Measurements from ENCODE around the gene NKAPD1. TPM values are rescaled to one million over a fixed set of nuclear protein-coding genes. Genes with fewer than 3 reads are reported as not detected.

NKAPD1 gene
- total and polyA plus RNA-seq, 10 of the 15 experiments (the other 5 are each of a cell fraction or from before 2014, with no cell fraction given), result 9.6 to 43.3 (median 19.2) TPM

- Histone ChIP-seq H3K9ac (ENCODE audit: control insufficient read depth, insufficient read depth, low read length) (no peak overlapping the region), H3K27me3 (replicated peaks in 1 of 2; ENCODE audit: control insufficient read depth in 2 of 2, insufficient read depth in 2 of 2, low read length in 1 of 2) (no peaks in the 10 kb centered on the region), H2AFZ (ENCODE audit: control insufficient read depth, low read depth, low read length) (no peak overlapping the region), H3K4me3 (no peak overlapping the region), H3K27ac (ENCODE audit: control insufficient read depth, insufficient read depth) (no peak overlapping the region), H3K36me3 (ENCODE audit: control insufficient read depth in 2 of 2, insufficient read depth in 2 of 2, low read length in 1 of 2) (no peaks in the 10 kb centered on the region; a peak in 2 of 4 replicates), H4K20me1 (ENCODE audit: control insufficient read depth, insufficient read depth) (no peaks in the 10 kb centered on the region), H3K4me2 (ENCODE audit: control insufficient read depth, insufficient read depth) (no peak overlapping the region), H3K79me2 (ENCODE audit: control insufficient read depth, insufficient read depth, low read length) (no peaks in the 10 kb centered on the region), H3K4me1 (ENCODE audit: control insufficient read depth, insufficient read depth, low read length) (no peaks in the 10 kb centered on the region), H3K9me3 (replicated peaks; ENCODE audit: control insufficient read depth, insufficient read depth, low read length) (no peaks in the 10 kb centered on the region)
- TF ChIP-seq, protein P1, sequence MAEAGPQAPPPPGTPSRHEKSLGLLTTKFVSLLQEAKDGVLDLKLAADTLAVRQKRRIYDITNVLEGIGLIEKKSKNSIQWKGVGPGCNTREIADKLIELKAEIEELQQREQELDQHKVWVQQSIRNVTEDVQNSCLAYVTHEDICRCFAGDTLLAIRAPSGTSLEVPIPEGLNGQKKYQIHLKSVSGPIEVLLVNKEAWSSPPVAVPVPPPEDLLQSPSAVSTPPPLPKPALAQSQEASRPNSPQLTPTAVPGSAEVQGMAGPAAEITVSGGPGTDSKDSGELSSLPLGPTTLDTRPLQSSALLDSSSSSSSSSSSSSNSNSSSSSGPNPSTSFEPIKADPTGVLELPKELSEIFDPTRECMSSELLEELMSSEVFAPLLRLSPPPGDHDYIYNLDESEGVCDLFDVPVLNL (IDR thresholded peaks at IDR 0.05; ENCODE audit: low read depth, low read length), result no peak
- TF ChIP-seq EGR1 (IDR thresholded peaks at IDR 0.05; ENCODE audit: borderline replicate concordance in 1 of 2, low read depth in 2 of 2, low read length in 2 of 2) (no peak), GABPA (IDR thresholded peaks at IDR 0.05; ENCODE audit: low read depth) (no peak), RBBP5 (conservative IDR thresholded peaks at IDR 0.05) (no peak), SIN3A (IDR thresholded peaks at IDR 0.05; ENCODE audit: low read depth, low read length) (no peak), LARP7 (IDR thresholded peaks at IDR 0.05) (no peak)
- TF ChIP-seq, protein P2, sequence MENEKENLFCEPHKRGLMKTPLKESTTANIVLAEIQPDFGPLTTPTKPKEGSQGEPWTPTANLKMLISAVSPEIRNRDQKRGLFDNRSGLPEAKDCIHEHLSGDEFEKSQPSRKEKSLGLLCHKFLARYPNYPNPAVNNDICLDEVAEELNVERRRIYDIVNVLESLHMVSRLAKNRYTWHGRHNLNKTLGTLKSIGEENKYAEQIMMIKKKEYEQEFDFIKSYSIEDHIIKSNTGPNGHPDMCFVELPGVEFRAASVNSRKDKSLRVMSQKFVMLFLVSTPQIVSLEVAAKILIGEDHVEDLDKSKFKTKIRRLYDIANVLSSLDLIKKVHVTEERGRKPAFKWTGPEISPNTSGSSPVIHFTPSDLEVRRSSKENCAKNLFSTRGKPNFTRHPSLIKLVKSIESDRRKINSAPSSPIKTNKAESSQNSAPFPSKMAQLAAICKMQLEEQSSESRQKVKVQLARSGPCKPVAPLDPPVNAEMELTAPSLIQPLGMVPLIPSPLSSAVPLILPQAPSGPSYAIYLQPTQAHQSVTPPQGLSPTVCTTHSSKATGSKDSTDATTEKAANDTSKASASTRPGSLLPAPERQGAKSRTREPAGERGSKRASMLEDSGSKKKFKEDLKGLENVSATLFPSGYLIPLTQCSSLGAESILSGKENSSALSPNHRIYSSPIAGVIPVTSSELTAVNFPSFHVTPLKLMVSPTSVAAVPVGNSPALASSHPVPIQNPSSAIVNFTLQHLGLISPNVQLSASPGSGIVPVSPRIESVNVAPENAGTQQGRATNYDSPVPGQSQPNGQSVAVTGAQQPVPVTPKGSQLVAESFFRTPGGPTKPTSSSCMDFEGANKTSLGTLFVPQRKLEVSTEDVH (IDR thresholded peaks at IDR 0.05; ENCODE audit: low read depth, partially characterized antibody), result no peak
- ChIA-PET POLR2A (interaction anchor here (0.6 to 0.7 kb wide), 3 partner anchors 9 to 217 kb away, joined by 4 read pairs; no protein-coding TSS in a partner anchor), RAD21 (ENCODE audit: unreplicated experiment) (no interaction called here), SMC1A (ENCODE audit: uncharacterized antibody, unreplicated experiment) (interaction anchor here (2.4 kb wide), 1 partner anchor 13 kb away, joined by 7 read pairs; no protein-coding TSS in a partner anchor), CTCF (interaction anchor here (1.0 kb wide), 1 partner anchor 13 kb away, joined by 4 read pairs; no protein-coding TSS in a partner anchor)
- BruUV-seq (replicated peaks), result no TSS peak
- 19% methylated on average over 2 of the region's 2 CpGs for WGBS (ENCODE audit: insufficient coverage, insufficient replicate concordance, low lambda C conversion rate, missing lambda C conversion rate)
- in situ Hi-C loops (cut with MboI) (no loop called here), intact Hi-C loops (cut with micrococcal nuclease; ENCODE audit: unreplicated experiment) (no loop called here)
- no peak for FAIRE-seq
- ATAC-seq, result no peak
- DNase-seq (ENCODE audit: low read depth, low spot score), result no peak
These were observed 26.4 kb downstream of the NKAPD1 start for GRCh38 chr11:112100462-112100861.

Measured in GM12878 (cell line).